Measurements from ENCODE around the gene LRRC8D.

Gene LRRC8D

DNA sequence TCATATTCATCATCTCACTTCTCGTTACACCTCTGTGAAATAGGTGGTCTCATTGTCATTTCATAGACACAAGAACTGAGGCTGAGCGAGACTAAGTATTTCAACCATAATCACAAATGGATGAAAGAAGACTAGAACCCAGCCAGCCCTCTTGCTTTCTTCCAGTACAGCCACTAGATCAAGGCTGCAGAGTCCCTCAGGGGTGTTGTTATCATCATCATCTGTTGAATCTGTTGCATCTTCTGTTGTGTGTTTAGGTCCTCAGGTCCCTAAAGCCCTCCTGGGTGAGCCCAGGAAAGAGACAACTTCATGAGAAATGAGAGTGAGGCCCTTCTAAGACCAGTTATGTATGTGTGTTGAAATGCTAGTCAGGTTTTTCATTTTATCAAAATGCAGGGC lies 87.4 kb downstream of the LRRC8D start:
- H3K4me1 ChIP-seq (ENCODE audit: control insufficient read depth in 2 of 2, insufficient read depth in 1 of 2, low read depth in 1 of 2, low read length in 2 of 2) = peaks cover 25 to 40% of the 10 kb centered on the region in 2 donors
- H3K14ac ChIP-seq (ENCODE audit: low read length) = no peak overlapping the region
- H2BK12ac ChIP-seq (ENCODE audit: low read length) = no peak overlapping the region
- no peak for DNase-seq (ENCODE audit: low spot score)
- no peak overlapping the region for H3K9ac ChIP-seq (ENCODE audit: low read depth, low read length, poor library complexity)
- WGBS, 2 donors (ENCODE audit: extremely low coverage in 2 of 2, insufficient read length in 2 of 2, insufficient replicate concordance in 1 of 2) = no CpG with 5 or more reads among the region's 2 CpGs
- H3K4me3 ChIP-seq (ENCODE audit: low read length in 2 of 2) = no peak overlapping the region
- no peaks in the 10 kb centered on the region for H3K27me3 ChIP-seq (ENCODE audit: control insufficient read depth in 3 of 3, insufficient read depth in 3 of 3, low read depth in 1 of 3, low read length in 3 of 3)
- H3K4ac ChIP-seq (ENCODE audit: low read length) = no peak overlapping the region
- H3K23ac ChIP-seq (ENCODE audit: low read depth, low read length, poor library complexity) = no peak overlapping the region
- no peak overlapping the region for H2BK5ac ChIP-seq (ENCODE audit: low read length)
- H2BK120ac ChIP-seq (ENCODE audit: low read depth, low read length) = no peak overlapping the region
- H3K36me3 ChIP-seq (replicated peaks in 1 of 2; ENCODE audit: control insufficient read depth in 2 of 2, insufficient read depth in 2 of 2, low read length in 2 of 2) = peaks cover 0 to 29% of the 10 kb centered on the region in 2 donors
- H2AFZ ChIP-seq (ENCODE audit: low read length) = no peak overlapping the region
- no peaks in the 10 kb centered on the region for H3K79me1 ChIP-seq (ENCODE audit: low read depth, low read length)
- no peak overlapping the region for H4K8ac ChIP-seq (ENCODE audit: low read depth, low read length)
- no peak overlapping the region for H3K18ac ChIP-seq (ENCODE audit: low read length)
- H3K27ac ChIP-seq (replicated peaks; ENCODE audit: low read length) = no peak overlapping the region
- H2AK5ac ChIP-seq (ENCODE audit: low read depth, low read length) = no peak overlapping the region
- H2BK15ac ChIP-seq (ENCODE audit: low read length) = no peak overlapping the region
- no peaks in the 10 kb centered on the region for H3K9me3 ChIP-seq (replicated peaks in 1 of 2; ENCODE audit: control insufficient read depth in 2 of 2, insufficient read depth in 1 of 2, low read depth in 1 of 2, low read length in 2 of 2)
- H3K4me2 ChIP-seq (ENCODE audit: insufficient read depth, low read length, poor library complexity, severe bottlenecking) = no peak overlapping the region
- no peak overlapping the region for H4K91ac ChIP-seq (ENCODE audit: low read depth, low read length, poor library complexity)

DNA sequence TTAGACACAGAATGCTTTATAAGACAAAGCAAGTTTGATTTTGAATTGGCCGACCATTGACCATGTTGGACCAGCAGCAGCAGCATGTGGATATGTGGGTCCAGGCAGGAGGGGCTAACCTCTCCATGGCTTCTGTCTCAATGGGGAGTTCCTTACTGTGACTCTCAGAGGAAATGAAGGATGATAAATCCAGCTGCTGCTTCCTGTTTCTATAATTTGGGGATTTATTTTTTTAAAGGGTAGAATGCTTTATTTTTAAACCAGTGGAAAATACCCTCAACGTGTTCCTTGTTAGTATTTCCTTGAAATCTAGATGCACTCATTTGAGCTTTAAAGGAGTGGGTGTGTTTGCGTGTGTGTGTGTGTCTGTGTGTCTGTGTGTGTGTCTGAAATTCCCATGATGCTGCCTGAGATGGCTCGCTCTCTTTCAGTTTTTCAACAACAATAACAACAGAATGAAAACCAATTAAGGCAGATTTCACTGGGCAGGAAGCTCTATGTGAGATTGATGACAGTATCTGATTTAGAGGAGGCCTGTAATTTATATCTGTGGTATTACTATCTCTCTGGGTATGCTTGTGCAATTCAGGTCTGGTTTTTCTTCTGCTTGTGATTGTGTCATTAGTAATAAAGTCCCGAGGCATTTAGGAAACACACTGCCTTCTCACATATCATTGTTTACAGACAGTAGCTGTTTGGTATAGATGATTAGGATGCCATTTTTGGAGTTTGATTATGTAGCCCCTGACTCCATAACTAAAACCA lies 88.0 kb downstream of the LRRC8D start:
- Histone ChIP-seq H2BK120ac (ENCODE audit: low read depth, low read length) (no peak overlapping the region), H2BK15ac (ENCODE audit: low read length) (no peak overlapping the region), H3K9me3 (replicated peaks in 1 of 2; ENCODE audit: control insufficient read depth in 2 of 2, insufficient read depth in 1 of 2, low read depth in 1 of 2, low read length in 2 of 2) (no peaks in the 10 kb centered on the region), H3K27ac (replicated peaks; ENCODE audit: low read length) (no peak overlapping the region), H2AFZ (ENCODE audit: low read length) (no peak overlapping the region), H3K79me1 (ENCODE audit: low read depth, low read length) (no peaks in the 10 kb centered on the region), H2AK5ac (ENCODE audit: low read depth, low read length) (no peak overlapping the region), H3K27me3 (ENCODE audit: control insufficient read depth in 3 of 3, insufficient read depth in 3 of 3, low read depth in 1 of 3, low read length in 3 of 3) (no peaks in the 10 kb centered on the region), H2BK5ac (ENCODE audit: low read length) (no peak overlapping the region), H3K23ac (ENCODE audit: low read depth, low read length, poor library complexity) (no peak overlapping the region), H3K18ac (ENCODE audit: low read length) (no peak overlapping the region), H3K4me2 (ENCODE audit: insufficient read depth, low read length, poor library complexity, severe bottlenecking) (no peak overlapping the region), H3K4me3 (ENCODE audit: low read length in 2 of 2) (no peak overlapping the region), H2BK12ac (ENCODE audit: low read length) (no peak overlapping the region), H3K4ac (ENCODE audit: low read length) (no peak overlapping the region), H4K91ac (ENCODE audit: low read depth, low read length, poor library complexity) (no peak overlapping the region), H3K36me3 (replicated peaks in 1 of 2; ENCODE audit: control insufficient read depth in 2 of 2, insufficient read depth in 2 of 2, low read length in 2 of 2) (peaks cover 0 to 30% of the 10 kb centered on the region in 2 donors), H3K4me1 (ENCODE audit: control insufficient read depth in 2 of 2, insufficient read depth in 1 of 2, low read depth in 1 of 2, low read length in 2 of 2) (peaks cover 25 to 40% of the 10 kb centered on the region in 2 donors), H3K14ac (ENCODE audit: low read length) (no peak overlapping the region), H3K9ac (ENCODE audit: low read depth, low read length, poor library complexity) (no peak overlapping the region), H4K8ac (ENCODE audit: low read depth, low read length) (no peak overlapping the region)
- no peak for DNase-seq (ENCODE audit: low spot score)
- no CpG with 5 or more reads among the region's 5 CpGs for WGBS, 2 donors (ENCODE audit: extremely low coverage in 2 of 2, insufficient read length in 2 of 2, insufficient replicate concordance in 1 of 2)

DNA sequence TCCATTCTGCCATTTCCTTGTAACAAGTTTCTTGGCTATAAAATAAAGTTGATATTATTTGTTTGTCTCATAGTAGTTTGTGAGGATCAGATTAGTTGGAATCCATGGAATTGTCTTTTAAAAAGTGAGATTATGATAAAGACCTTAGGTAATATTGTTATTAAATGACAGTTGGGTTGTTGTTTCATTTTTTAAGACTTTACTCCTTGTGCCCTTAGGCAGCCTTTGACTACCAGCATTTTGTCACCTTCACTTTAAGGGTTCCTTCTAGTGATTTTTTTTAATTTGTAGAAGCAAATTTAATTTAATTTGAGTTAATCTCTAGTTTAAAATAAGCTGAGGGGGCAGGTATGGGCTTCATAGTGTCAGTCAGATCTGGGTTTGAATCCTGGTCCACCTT lies 89.4 kb downstream of the LRRC8D start:
- Histone ChIP-seq H3K14ac (ENCODE audit: low read length) (no peak overlapping the region), H3K9me3 (replicated peaks in 1 of 2; ENCODE audit: control insufficient read depth in 2 of 2, insufficient read depth in 1 of 2, low read depth in 1 of 2, low read length in 2 of 2) (no peaks in the 10 kb centered on the region), H3K27ac (replicated peaks; ENCODE audit: low read length) (no peak overlapping the region), H2BK12ac (ENCODE audit: low read length) (no peak overlapping the region), H2AFZ (ENCODE audit: low read length) (no peak overlapping the region), H3K27me3 (ENCODE audit: control insufficient read depth in 3 of 3, insufficient read depth in 3 of 3, low read depth in 1 of 3, low read length in 3 of 3) (no peaks in the 10 kb centered on the region), H3K36me3 (replicated peaks in 1 of 2; ENCODE audit: control insufficient read depth in 2 of 2, insufficient read depth in 2 of 2, low read length in 2 of 2) (peaks cover 0 to 23% of the 10 kb centered on the region in 2 donors), H3K23ac (ENCODE audit: low read depth, low read length, poor library complexity) (no peak overlapping the region), H3K4me1 (ENCODE audit: control insufficient read depth in 2 of 2, insufficient read depth in 1 of 2, low read depth in 1 of 2, low read length in 2 of 2) (peaks cover 23 to 40% of the 10 kb centered on the region in 2 donors), H3K4me2 (ENCODE audit: insufficient read depth, low read length, poor library complexity, severe bottlenecking) (no peak overlapping the region), H2BK5ac (ENCODE audit: low read length) (no peak overlapping the region), H2BK120ac (ENCODE audit: low read depth, low read length) (no peak overlapping the region), H3K9ac (ENCODE audit: low read depth, low read length, poor library complexity) (no peak overlapping the region), H2AK5ac (ENCODE audit: low read depth, low read length) (no peak overlapping the region), H3K4ac (ENCODE audit: low read length) (no peak overlapping the region), H3K4me3 (ENCODE audit: low read length in 2 of 2) (no peak overlapping the region), H3K18ac (ENCODE audit: low read length) (no peak overlapping the region), H2BK15ac (ENCODE audit: low read length) (no peak overlapping the region), H3K79me1 (ENCODE audit: low read depth, low read length) (no peaks in the 10 kb centered on the region), H4K8ac (ENCODE audit: low read depth, low read length) (no peak overlapping the region), H4K91ac (ENCODE audit: low read depth, low read length, poor library complexity) (no peak overlapping the region)
- no peak for DNase-seq (ENCODE audit: low spot score)

DNA sequence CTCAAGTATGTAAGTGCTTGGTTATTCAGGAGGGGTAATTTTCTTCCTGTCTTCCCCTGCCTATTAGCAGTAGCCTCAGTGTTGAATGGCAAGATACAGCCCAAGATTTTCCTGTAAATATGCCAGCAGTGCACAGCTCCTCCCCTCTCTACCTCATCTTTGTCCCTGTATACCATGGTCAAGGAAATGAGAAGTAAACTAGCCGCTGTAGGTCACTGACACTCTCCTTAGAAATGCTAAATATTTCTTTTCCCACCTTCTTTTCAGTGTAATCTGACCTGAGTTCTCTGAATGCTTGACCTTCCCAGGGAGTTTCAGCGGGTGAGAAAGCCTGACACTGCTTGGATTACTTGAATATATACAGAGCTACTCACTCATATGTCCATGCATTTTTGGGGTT lies 89.9 kb downstream of the LRRC8D start:
- Histone ChIP-seq H3K4me1 (ENCODE audit: control insufficient read depth in 2 of 2, insufficient read depth in 1 of 2, low read depth in 1 of 2, low read length in 2 of 2) (peaks cover 20 to 36% of the 10 kb centered on the region in 2 donors), H4K91ac (ENCODE audit: low read depth, low read length, poor library complexity) (no peak overlapping the region), H3K23ac (ENCODE audit: low read depth, low read length, poor library complexity) (no peak overlapping the region), H2BK15ac (ENCODE audit: low read length) (no peak overlapping the region), H2BK5ac (ENCODE audit: low read length) (no peak overlapping the region), H3K4me2 (ENCODE audit: insufficient read depth, low read length, poor library complexity, severe bottlenecking) (peak overlapping the region; percentile 21), H2BK120ac (ENCODE audit: low read depth, low read length) (no peak overlapping the region), H3K79me1 (ENCODE audit: low read depth, low read length) (no peaks in the 10 kb centered on the region), H3K18ac (ENCODE audit: low read length) (no peak overlapping the region), H3K27ac (replicated peaks; ENCODE audit: low read length) (no peak overlapping the region), H2AFZ (ENCODE audit: low read length) (no peak overlapping the region), H3K27me3 (ENCODE audit: control insufficient read depth in 3 of 3, insufficient read depth in 3 of 3, low read depth in 1 of 3, low read length in 3 of 3) (no peaks in the 10 kb centered on the region), H2AK5ac (ENCODE audit: low read depth, low read length) (no peak overlapping the region), H3K9ac (ENCODE audit: low read depth, low read length, poor library complexity) (no peak overlapping the region), H4K8ac (ENCODE audit: low read depth, low read length) (no peak overlapping the region), H3K14ac (ENCODE audit: low read length) (no peak overlapping the region), H3K4ac (ENCODE audit: low read length) (no peak overlapping the region), H3K36me3 (replicated peaks in 1 of 2; ENCODE audit: control insufficient read depth in 2 of 2, insufficient read depth in 2 of 2, low read length in 2 of 2) (peaks cover 0 to 22% of the 10 kb centered on the region in 2 donors), H3K9me3 (replicated peaks in 1 of 2; ENCODE audit: control insufficient read depth in 2 of 2, insufficient read depth in 1 of 2, low read depth in 1 of 2, low read length in 2 of 2) (no peaks in the 10 kb centered on the region), H3K4me3 (ENCODE audit: low read length in 2 of 2) (no peak overlapping the region), H2BK12ac (ENCODE audit: low read length) (no peak overlapping the region)
- DNase-seq (ENCODE audit: low spot score) = no peak
- WGBS, 2 donors (ENCODE audit: extremely low coverage in 2 of 2, insufficient read length in 2 of 2, insufficient replicate concordance in 1 of 2) = no CpG with 5 or more reads among the region's 2 CpGs
